ENCODE measurements around the gene ARHGAP15. TPM values are rescaled to one million over a fixed set of nuclear protein-coding genes. Genes with fewer than 3 reads are reported as not detected.

Gene ARHGAP15
- polyA plus RNA-seq, 2 of the 4 experiments (the other 2 are of a cell fraction), result 0.34 TPM; not detected in 1

DNA sequence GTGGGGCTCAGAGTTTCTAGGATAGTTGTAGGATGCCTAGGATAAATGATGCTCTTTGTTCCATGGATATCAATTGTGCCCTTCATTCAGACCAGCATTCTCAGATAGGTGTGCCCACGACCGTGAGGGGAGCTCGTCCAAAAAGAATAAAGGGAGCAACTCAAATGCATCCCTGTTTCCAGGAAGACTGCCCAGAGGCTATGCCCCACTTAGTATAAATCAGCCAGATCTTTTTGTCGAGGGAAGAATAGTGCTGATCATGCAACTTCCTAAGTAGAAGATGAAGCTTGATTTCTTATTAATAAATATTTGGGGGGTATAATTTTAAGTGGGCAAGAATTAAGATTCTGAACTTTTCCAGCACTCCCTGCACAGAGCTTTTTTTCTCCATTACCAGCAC, 450.2 kb downstream of the ARHGAP15 start:
- WGBS (ENCODE audit: missing lambda C conversion rate), result 40% methylated on average over 4 of the region's 4 CpGs
- Histone ChIP-seq H3K27ac (no peak overlapping the region), H3K4me3 (no peak overlapping the region), H3K4me1 (no peaks in the 10 kb centered on the region), H3K4me2 (no peak overlapping the region), H3K9me3 (no peaks in the 10 kb centered on the region)
- TF ChIP-seq MAFK (IDR thresholded peaks at IDR 0.05; ENCODE audit: partially characterized antibody), result peak; percentile 66
- TF ChIP-seq POLR2A (IDR thresholded peaks at IDR 0.05; ENCODE audit: low read length), result no peak
- no peak for ATAC-seq
- no peak for DNase-seq (ENCODE audit: low read depth in 1 of 2, low spot score in 1 of 2)
- FAIRE-seq, result no peak
- ChIA-PET CTCF (no interaction called here), POLR2A (no interaction called here)

DNA sequence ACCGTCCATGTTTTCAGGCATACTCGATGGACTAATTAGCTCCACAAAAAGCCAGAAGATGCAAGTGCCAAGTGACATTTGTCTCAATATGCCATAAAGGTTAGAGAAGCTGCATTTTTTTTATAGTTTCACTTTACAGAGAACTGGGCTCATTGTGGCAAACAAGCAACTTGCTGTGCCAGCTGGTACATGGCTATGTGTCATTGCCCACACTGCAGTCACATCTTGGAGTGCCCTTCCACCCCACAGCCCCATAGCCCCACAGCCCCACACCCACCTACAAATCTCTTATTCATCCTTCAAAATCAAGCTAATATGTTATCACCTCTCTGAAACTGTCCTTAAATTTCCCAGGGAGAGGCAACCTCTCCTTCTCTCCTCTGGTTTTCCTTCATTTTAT, 451.9 kb downstream of the ARHGAP15 start:
- POLR2A ChIA-PET, result no interaction called here
- H3K4me3 ChIP-seq, result no peak overlapping the region
- H3K4me2 ChIP-seq, result peak overlapping the region; percentile 53
- CTCF ChIA-PET, result no interaction called here
- ATAC-seq (no peak), DNase-seq (ENCODE audit: low read depth in 1 of 2, low spot score in 1 of 2) (no peak), FAIRE-seq (no peak)
- TF ChIP-seq, protein P1, sequence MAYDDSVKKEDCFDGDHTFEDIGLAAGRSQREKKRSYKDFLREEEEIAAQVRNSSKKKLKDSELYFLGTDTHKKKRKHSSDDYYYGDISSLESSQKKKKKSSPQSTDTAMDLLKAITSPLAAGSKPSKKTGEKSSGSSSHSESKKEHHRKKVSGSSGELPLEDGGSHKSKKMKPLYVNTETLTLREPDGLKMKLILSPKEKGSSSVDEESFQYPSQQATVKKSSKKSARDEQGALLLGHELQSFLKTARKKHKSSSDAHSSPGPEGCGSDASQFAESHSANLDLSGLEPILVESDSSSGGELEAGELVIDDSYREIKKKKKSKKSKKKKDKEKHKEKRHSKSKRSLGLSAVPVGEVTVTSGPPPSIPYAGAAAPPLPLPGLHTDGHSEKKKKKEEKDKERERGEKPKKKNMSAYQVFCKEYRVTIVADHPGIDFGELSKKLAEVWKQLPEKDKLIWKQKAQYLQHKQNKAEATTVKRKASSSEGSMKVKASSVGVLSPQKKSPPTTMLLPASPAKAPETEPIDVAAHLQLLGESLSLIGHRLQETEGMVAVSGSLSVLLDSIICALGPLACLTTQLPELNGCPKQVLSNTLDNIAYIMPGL (CRISPR knock-in tag; IDR thresholded peaks at IDR 0.05; ENCODE audit: borderline replicate concordance), result no peak
- TF ChIP-seq CHD4 (IDR thresholded peaks at IDR 0.05; ENCODE audit: borderline replicate concordance) (no peak), TP53 (CRISPR knock-in tag; IDR thresholded peaks at IDR 0.05) (no peak), BHLHE40 (IDR thresholded peaks at IDR 0.05; ENCODE audit: low read depth, low read length) (no peak), TFCP2L1 (CRISPR knock-in tag; IDR thresholded peaks at IDR 0.05) (no peak), RNF2 (IDR thresholded peaks at IDR 0.05; ENCODE audit: borderline replicate concordance, low read depth) (no peak), POLR2AphosphoS2 (conservative IDR thresholded peaks at IDR 0.05; ENCODE audit: low read length) (no peak), NR3C1 (IDR thresholded peaks at IDR 0.05) (no peak), KDM5A (IDR thresholded peaks at IDR 0.05) (no peak), ZSCAN20 (CRISPR knock-in tag; IDR thresholded peaks at IDR 0.05) (no peak), NFE2L2 (conservative IDR thresholded peaks at IDR 0.05; ENCODE audit: low read length) (no peak), EHMT2 (IDR thresholded peaks at IDR 0.05; ENCODE audit: low read depth) (no peak), SREBF2 (IDR thresholded peaks at IDR 0.05) (no peak)
- H3K27ac ChIP-seq, result no peak overlapping the region
- WGBS (ENCODE audit: missing lambda C conversion rate), result 61% methylated on average over 2 of the region's 2 CpGs
- no peaks in the 10 kb centered on the region for H3K9me3 ChIP-seq
- H3K4me1 ChIP-seq, result no peaks in the 10 kb centered on the region

DNA sequence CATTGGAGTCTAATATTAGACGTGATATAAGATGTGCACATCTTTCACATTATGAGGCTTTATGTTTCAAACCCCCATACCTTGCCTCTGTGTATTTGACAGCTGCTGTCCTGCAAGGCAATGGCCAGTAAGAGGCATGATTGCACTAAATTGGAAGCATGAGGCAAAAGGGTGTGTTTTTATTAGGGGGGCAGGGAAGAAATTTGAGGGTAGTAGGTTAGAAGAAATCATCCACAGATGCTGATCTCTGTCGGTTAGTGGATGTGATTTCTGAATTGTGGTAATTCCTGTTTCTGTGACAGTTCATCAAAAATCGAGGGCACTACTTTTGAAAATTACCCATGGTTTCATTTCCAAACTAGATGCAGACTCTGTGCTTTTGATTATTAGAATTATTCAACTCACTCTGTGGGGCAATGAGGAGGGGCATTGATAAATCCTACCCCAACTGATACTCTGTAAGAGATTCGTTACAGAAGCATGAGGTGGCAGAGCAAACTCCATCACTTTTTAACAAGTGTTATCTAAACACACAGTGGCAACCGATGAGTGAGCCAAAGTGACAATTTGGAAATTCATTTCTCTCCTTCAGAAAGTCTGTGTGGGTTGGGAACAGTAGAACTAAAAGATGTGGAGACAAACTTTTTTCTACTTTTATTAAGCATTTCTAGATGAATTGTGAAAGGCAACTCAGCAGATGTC, 453.0 kb downstream of the ARHGAP15 start:
- Histone ChIP-seq H3K4me2 (peak overlapping the region; percentile 53), H3K27ac (no peak overlapping the region), H3K4me3 (no peak overlapping the region), H3K9me3 (no peaks in the 10 kb centered on the region), H3K4me1 (no peaks in the 10 kb centered on the region)
- WGBS (ENCODE audit: missing lambda C conversion rate), result 14% methylated on average over 5 of the region's 5 CpGs
- CTCF ChIA-PET, result interaction anchor here (0.7 kb wide), 1 partner anchor 22 kb away, joined by 3 read pairs; no protein-coding TSS in a partner anchor
- TF ChIP-seq RAD21 (conservative IDR thresholded peaks at IDR 0.05 in 1 of 2, IDR thresholded peaks at IDR 0.05 in 1 of 2), result peak in 1 of 2 experiments; percentile 45; a peak in 2 of 5 replicates
- TF ChIP-seq, protein P2, sequence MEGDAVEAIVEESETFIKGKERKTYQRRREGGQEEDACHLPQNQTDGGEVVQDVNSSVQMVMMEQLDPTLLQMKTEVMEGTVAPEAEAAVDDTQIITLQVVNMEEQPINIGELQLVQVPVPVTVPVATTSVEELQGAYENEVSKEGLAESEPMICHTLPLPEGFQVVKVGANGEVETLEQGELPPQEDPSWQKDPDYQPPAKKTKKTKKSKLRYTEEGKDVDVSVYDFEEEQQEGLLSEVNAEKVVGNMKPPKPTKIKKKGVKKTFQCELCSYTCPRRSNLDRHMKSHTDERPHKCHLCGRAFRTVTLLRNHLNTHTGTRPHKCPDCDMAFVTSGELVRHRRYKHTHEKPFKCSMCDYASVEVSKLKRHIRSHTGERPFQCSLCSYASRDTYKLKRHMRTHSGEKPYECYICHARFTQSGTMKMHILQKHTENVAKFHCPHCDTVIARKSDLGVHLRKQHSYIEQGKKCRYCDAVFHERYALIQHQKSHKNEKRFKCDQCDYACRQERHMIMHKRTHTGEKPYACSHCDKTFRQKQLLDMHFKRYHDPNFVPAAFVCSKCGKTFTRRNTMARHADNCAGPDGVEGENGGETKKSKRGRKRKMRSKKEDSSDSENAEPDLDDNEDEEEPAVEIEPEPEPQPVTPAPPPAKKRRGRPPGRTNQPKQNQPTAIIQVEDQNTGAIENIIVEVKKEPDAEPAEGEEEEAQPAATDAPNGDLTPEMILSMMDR (IDR thresholded peaks at IDR 0.05), result peak; percentile 16; the same call in 1 of the 3 replicates
- 0 out of 3 replicates have a peak, but pooled peaks have one; percentile 20 for TF ChIP-seq SMC3 (IDR thresholded peaks at IDR 0.05)
- no peak for TF ChIP-seq RNF2 (IDR thresholded peaks at IDR 0.05; ENCODE audit: borderline replicate concordance, low read depth)
- no peak for TF ChIP-seq EHF (CRISPR knock-in tag; IDR thresholded peaks at IDR 0.05)
- FAIRE-seq (no peak), DNase-seq (ENCODE audit: low read depth in 1 of 2, low spot score in 1 of 2) (no peak), ATAC-seq (peak; percentile 52 to 59; a peak in 2 of 6 replicates)
- POLR2A ChIA-PET, result no interaction called here

All from A549 (cell line).